ENCODE measurements around the gene NUP58.
"Not testable (repeated sequence)": the region's sequence is repeated elsewhere in the genome, so short reads cannot be mapped to it uniquely, and the experiment has no call there.

Gene NUP58

DNA sequence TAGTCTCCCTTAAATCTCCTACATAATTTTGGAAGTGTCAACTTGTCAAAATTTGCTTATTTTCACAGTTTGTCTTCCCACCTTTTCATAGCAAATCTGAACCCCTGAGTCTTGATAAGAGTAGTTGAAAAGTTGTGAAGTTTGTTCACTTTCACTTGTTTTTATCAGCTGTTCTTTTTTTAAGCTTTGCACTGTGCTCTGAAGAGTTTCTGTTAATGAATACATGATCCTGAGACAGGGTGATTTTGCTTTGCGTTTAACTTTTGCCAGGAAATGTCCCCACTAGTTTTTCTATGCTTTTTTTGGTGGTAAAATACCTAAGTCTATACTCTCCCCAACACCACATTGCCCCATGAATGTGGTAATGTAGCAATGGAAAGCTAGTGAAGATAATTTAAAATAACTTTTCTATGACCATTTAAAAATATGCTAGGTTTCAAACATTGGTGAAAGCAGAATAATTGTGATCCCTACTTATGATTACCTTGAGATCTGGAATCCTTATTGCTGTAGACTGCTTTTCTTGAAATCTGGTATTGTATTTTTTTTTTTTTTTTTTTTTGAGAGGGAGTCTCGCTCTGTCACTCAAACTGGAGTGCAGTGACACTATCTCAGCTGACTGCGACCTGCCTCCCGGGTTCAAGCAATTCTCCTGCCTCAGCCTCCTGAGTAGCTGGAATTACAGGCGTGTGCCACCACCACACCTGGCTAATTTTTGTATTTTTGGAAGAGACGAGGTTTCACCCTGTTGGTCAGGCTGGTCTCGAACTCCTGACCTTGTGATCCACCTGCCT is 5.4 kb downstream of the NUP58 start:
- no peak for DNase-seq

DNA sequence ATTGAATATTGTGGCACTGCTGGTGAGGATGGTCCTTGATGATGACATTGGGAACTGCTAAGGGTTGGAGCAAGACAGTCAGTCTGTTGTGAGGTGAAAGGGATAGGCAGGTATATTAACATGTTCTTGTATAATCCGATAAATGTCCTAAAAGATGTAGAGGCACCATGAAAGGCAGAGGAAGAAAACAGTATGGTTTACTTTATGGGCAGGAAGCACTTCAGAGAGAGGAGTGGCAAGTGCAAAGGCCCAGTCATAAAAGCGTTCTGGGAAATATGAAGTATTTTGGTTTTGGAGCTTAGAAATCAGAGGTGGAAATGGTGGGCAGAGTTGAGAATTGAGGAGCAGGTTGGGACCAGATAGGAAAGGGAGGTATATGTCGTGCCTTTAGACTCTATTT is 9.5 kb downstream of the NUP58 start:
- no peak for DNase-seq

DNA sequence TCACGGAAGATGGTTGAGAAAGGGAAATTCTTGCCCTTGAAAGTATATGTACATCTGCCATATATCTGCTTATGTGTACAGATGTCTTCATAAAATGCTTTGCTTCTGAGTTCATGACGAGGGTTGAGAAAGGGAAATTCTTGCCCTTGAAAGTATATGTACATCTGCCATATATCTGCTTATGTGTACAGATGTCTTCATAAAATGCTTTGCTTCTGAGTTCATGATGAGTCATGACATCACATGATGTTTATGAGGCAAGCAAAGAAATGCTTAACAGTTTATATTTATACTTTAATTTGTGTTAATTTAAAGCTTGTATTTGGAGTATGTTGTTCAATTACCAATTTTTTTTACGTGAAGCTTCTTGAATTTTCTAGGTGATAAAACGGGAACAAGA is 17.5 kb downstream of the NUP58 start:
- not testable (repeated sequence) for DNase-seq

DNA sequence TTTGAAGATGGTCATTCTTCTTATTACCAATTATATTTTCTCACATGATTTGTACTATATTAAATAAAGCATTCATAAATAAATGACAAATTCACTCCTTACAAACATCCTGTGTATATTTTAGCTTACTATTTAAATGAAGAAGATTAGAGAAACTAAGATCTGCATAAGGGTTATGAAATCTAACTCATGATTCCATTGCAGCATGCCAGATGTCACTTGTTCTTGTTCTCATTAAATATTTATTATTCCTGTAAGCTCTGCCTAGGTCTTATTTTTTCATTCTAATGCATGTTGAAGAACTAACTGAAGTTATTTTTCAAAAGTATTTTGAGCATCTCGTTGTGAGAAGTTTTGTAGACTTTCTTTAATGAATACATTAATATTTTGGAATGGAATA is 18.3 kb downstream of the NUP58 start:
- DNase-seq: no peak

DNA sequence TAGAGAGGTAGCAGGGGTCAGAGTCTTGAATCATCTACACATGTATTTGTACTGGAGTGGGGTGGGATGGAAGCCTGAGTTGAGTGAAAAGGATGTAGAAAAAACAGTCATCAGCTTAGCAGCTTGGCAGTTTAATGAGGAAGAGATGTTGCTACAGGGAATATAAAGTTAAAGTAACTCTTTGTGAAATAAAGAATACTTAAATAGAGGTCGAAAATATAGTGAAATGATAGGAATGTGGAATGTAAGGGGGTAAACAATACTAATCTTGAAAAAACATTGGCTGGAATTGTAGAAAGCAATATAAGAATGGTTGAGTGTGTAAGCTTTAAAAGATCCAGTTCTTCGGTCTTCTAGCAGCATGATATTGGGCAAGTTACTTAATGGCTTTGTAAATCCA is 22.7 kb downstream of the NUP58 start:
- DNase-seq: no peak

DNA sequence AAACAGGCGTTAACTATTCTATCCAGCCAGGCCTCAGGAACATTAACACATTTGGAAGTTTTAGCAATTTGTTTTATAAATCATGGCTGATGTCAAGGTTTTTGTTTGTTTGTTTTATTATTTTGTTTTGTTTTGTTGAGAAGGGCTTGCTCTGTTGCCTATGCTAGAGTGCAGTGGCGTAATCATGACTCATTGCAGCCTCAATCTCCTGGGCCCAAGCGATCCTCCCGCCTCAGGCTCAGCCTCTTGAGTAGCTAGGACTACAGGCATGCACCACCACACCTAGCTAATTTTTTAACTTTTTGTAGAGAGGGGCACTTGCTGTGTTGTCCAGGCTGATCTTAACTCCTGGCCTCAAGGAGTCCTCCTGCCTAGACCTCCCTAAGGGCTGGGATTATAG is 28.3 kb downstream of the NUP58 start:
- DNase-seq: no peak

DNA sequence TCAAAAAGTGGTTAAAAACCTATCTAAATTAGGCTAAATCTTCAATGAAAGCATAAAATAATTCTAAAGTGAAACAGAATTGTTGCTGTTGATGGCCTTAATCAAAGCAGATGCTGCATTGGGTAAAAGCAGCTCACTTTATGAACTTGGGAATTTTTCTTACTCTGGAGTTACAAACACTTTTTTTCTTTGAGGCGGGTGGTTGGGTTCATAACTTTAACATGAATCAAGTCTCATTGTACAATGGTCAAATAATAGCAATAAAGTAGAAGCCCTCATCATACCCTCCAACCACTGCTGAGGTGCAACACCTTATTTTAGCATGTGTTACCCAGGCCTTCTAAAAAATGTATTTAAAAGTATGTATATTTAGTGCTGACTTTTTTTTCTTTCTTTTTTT is 29.1 kb downstream of the NUP58 start:
- no peak for DNase-seq

DNA sequence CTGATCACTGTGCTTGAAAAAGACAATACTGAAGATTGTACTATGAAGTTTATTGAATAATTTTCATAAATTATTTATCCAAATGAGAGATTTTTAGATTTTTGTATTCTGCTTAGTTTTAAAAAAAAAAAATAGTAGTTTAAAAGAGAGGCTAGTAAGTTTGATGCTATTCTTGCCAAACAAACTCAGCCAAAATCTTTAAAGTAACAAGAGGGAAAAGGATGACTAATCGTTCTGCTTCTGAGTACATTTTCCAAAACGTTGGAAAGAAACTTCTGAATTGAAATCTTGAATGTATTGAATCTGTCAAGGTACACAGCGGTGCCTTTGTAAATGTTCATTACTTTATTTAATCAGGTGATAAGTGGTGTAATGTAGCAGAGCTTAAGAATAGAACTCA is 34.4 kb downstream of the NUP58 start:
- no peak for DNase-seq

DNA sequence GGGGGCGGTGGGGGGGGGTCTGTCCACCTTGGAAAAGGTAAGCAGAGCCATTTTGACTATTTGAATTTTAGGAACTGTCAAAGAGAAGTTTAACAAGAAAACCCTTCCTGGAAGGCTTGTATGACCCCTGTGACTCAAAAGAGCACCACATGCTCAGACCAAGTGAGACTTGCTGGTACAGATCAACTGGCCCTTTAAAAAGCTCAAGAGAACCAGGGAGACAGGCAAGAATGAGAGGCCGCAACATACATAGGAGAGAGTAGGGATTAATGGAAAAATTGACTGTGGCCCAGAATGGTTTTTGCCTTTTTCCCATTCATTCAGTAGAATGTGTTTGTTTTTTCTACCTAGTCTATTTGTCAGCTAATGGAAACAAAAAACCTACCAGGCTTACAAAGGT is 44.2 kb downstream of the NUP58 start:
- DNase-seq: no peak

DNA sequence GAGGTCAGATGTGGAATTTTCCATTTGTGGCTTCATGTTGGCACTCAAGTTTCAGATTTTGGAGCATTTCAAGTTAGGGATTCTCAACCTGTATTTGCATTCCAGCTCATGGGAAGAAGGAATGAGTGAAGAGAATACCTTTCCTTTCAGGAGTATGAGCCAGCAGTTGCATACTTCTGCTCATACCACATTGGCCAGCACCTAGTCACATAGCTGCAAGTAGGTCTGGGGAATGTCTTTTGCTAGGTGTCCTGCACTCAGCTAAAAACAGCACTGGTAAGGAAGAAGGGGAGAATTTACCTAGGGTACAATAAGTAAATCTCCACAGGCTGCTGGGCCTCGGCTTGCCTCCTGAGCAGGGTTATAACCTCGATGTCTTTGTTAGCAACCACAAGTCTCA is 45.7 kb downstream of the NUP58 start:
- no peak for DNase-seq

DNA sequence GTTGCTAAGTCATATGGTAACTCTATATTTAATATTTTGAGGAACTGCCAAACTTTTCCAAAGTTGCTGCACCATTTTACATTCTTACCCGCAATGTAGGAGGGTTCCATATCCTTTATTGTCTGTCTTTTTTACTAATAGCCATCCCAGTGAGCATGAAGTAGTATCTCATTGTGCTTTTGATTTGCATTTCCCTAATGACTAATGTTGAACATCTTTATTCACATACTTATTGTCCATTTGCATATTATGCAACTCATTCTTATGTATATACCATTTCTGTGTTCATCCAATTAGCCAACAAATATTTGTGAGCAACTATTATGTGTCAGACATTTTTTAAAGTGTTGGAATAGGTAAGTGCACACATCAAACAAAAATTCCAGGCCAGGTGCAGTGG is 50.0 kb downstream of the NUP58 start:
- DNase-seq: no peak

DNA sequence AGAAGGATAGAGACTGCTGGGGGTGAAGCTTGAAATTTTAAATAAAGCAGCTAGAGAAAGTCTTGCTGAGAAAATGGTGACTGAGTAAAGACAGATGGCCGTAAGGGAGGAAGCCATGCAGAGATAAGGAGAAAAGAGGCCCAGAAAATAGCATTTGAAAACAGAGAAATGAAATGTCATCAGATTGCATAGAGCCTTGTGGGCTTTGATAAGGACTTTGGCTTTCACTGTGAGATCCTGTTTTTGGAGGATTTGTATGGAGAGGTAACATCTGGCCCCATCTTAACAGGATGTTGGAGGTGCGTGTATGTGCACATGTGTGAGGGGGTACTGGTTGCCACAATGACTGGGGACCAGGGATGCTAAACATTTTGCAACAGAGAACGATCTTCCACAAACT is 50.8 kb downstream of the NUP58 start:
- DNase-seq: no peak

DNA sequence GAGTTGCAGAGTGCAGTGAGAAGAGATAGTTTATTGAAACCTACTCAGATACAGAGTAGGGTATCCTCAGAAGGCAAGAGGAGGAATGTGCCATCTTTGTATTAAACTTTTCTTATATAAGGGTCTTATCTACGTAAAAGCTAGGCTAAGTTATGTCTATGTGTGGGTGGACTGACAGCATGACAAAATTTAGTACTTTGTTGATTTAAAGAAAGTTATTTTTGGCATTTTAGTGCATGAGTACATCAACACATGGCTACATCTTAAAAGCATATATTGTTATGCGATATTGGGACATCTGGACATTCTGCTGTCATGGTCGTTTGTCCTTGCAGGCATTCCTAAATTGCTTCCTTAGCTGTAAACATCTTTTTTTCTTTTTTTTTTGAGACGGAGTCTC is 51.4 kb downstream of the NUP58 start:
- no peak for DNase-seq

DNA sequence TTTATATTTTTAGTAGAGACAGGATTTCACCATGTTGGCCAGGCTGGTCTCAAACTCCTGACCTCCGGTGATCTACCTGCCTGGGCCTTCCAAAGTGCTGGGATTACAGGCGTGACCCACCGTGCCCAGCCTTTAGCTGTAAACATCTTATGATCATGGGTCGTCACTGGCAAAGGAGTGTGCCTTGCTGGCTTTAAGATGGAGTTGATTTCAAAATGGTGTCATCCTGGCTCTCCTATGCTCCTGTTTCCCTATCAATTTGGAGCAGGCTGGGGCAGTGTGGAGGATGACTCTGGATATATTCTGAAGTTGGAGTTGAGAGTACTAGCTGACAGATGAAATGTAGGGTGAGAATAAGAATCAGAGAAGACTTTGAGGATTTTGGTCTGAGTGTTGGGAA is 51.9 kb downstream of the NUP58 start:
- DNase-seq: no peak

DNA sequence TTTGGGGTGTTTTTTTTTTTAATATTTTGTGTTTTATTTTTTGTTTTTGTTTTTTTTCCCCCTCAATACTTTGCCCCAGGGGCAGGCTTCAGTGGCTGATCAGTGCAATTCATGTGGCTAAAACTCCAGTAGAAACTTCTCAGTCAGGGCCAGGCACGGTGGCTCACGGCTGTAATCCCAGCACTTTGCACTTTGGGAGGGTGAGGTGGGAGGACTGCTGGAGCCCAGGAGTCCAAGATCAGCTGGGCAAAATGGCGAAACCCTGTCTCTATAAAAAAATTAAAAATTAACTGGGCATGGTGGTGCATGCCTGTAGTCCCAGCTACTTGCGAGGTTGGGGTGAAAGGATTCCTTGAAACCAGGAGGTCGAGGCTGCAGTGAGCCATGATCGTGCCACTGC is 53.0 kb downstream of the NUP58 start:
- no peak for DNase-seq

DNA sequence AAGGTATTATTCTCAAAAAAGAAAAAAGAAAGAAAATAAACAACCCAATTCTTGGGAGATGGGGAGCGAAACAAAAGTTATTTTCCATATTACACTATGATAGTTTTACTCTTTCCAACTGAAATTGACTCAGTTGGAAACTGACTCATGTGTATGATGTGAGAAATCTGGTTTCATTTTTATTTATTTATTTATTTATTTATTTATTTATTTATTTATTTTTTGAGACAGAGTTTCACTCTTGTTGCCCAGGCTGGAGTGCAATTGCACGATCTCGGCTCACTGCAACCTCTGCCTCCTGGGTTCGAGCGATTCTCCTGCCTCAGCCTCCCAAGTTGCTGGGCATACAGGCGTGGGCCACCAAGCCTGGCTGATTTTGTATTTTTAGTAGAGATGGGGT is 59.0 kb downstream of the NUP58 start:
- DNase-seq: not testable (repeated sequence)

DNA sequence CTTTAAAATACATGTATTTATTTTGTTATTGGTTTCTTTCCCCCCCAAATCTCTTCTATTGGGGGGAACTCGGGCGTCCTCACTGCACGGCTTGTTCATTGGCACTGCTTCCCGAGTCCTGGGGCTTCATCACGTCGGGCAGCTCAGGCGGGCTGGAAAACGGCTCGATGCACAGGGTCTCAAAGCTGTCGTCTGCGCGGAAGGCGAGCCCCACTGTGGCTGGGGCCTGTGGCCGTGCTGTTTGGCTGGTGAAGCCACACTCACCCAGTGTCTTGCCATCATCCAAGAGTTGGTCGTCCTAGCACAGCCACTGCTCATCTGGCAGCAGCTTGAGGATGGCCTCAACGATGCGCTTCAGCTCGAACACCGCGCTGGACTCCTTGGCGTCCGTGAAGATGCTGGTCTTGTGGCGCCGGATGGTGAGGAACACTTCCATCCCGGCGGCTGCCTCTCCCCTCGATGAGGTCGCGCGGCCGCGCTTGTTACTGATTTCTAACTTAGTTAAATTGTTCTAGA is 64.4 kb downstream of the NUP58 start:
- no peak for DNase-seq

DNA sequence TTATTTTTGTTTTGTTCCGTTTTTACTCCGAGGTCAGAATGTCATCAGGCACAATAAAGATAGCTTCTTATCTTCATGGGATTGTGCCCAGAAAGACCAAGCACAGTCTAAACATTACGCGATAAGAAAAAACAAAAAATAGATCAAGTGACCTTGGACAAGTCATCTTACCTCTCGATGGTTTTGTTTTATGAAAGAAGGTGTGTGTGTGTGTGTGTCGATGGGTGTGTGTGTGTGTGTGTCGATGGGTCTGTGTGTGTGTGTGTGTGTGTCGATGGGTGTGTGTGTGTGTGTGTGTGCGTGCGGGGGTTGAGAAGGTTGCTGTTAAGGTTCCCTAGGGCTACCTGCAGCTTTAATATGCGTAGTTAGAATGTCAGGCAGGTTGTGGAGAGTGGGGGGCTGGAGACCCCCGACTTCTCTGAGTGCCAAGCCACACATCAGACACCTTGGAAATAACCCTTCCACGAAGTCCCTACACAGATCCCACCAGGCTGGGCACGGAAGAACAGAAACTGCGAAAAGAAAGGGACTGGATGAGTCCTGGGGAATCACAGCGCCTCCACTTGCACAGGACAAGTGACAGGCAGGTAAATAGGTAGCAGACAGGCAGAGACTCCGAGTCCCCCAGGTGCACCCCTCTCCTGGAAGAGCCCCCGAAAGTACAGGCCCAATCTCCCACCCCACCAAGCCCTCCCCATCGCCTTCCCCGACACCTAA is 69.9 kb downstream of the NUP58 start:
- DNase-seq: no peak

DNA sequence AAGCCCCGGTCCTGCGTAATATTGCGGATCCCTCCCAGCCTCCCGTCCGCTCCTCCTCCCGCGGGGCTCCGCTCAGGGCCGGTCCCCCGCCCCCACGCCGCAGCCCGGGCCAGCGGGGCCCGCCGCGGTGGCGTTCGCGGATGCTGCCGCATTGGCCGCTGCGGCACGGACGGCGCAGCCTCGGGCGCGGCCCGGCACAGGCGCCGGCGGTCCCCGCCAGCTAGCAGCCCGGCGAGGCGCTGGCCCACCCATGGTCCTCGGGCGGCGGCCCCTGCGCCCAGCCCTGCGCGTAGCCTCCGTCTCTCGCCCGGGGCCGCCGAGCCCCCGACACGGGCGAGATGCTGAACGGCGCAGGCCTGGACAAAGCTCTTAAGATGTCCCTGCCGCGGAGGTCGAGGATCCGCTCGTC is 70.5 kb downstream of the NUP58 start, which contains the start of gene ATP8A2:
Gene ATP8A2 (plus strand): TSS at position 100 of the 409 bp plus-strand sequence. CDS start 239 bp downstream, at position 339.
- DNase-seq: no peak

DNA sequence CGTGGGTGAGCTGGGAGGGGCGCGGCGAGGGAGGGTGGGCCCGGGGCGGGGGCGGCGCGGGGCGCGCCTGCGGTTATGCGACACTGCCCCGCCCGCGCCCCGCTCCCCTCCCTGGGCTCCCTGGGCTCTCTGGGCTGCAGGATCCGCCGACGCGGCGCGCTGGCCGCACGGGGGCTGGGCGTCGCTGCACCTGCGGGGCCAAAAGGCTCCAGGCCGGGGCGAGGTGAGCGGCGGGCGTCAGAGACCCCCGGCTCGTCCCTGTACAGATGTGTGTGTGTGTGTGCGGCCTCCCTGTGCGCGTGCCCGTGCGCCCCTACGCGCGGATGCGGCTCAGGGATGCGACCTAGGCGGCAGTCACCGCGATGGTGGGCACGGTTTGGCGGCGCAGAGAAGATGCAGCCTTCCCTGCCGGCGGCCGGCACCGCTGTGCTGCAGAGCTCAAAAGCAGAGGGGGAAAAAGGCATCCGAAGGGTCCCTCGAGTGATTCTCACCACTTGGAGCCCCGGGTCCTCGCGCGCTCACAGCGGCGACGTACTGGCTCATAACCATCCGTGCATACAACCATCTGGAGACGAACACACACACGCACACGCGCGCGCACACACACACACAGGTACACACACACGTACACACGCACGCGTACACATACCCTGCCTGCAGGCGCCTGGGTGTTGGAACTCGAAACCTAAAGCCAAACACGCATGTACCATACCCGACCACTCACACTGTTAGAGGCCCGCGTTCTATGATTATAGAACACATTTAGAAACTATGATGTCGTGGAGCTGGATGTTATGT is 71.1 kb downstream of the NUP58 start:
- no peak for DNase-seq

DNA sequence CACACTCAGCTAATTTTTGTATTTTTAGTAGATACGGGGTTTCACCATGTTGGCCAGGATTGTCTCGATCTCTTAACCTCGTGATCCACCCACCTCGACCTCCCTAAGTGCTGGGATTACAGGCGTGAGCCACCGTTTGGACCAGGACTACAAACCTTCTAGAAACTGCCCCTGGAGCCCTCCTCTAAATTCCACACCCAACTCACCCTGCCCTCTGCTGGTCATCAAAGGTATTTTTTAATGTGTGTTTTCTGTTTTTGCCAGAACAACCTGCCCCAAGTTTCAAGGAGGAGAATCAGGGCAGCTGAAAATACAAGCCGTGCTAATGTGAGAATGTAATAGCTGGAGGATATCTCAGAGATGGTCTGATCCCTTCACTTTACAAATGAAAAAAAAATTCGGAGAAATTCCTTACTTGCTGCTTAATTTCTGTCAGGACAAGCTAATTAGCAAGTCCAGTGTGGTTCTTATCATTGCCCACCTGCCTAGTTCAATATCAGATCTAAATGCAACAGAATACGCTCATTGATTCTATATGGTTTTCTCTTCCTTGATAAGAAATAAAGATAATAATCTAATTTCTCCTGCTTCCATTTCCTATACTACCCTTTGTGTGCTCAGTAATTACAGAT is 74.4 kb downstream of the NUP58 start:
- DNase-seq: peak in 1 of 2 experiments; percentile 13

DNA sequence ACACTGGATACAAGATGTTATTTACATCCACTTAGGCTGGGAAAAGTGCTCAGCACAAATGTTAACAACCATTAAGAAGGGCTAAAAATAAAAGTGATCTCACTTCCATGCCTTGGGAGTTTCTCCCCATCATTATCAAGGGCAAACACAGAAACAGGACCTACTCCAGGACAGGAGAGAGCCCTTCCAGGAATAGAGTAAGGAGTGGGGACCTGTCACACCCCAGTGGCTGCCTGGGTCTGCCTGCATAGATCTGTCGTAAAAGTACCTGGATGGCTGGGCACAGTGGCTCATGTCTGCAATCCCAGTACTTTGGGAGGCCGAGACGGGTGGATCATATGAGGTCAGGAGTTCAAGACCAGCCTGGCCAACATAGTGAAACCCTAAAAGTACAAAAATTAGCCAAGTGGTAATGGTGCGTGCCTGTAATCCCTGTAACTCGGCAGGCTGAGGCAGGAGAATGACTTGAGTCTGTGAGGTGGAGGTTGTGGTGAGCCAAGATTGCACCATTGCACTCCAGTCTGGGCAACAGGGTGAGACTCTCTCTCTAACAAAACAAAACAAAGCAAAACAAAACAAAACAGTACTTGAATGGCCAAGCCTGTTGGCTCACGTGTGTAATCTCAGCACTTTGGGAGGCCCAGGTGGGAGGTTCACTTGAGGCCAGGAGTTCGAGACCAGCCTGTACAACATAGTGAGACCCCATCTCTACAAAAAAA is 76.0 kb downstream of the NUP58 start:
- no peak for DNase-seq

Measured in activated CD4-positive, alpha-beta T cell treated with anti-CD3 and anti-CD28 coated beads, Interleukin-2, amount 50 U/mL, for 4 hours (primary cell).